ENCODE data around the gene TWIST2. TPM values are rescaled to one million over a fixed set of nuclear protein-coding genes. Genes with fewer than 3 reads are reported as not detected.

Gene TWIST2
- polyA plus RNA-seq, 2 donors: 1.8 to 5.2 TPM

GRCh38 chr2:238905644-238906043 is 57.8 kb downstream of the TWIST2 start:
- peaks cover 0 to 4% of the 10 kb centered on the region in 2 donors for H3K9me3 ChIP-seq (ENCODE audit: control insufficient read depth in 2 of 2, insufficient read depth in 1 of 2, low read depth in 1 of 2, low read length in 1 of 2)
- 89 to 93% methylated on average over 28 of the region's 28 CpGs for WGBS, 2 donors
- no peaks in the 10 kb centered on the region for H3K27me3 ChIP-seq (ENCODE audit: control insufficient read depth in 1 of 2, insufficient read depth in 2 of 2, low read length in 2 of 2)
- no peak overlapping the region for H3K4me3 ChIP-seq (ENCODE audit: low read depth in 1 of 2, low read length in 2 of 2)
- H3K27ac ChIP-seq (ENCODE audit: low read depth in 2 of 2, low read length in 1 of 2): no peak overlapping the region
- H3K4me1 ChIP-seq (ENCODE audit: control insufficient read depth in 2 of 2, insufficient read depth in 2 of 2, low read length in 1 of 2): peaks cover 0 to 15% of the 10 kb centered on the region in 2 donors
- H3K36me3 ChIP-seq (ENCODE audit: control insufficient read depth in 2 of 2, insufficient read depth in 2 of 2, low read length in 1 of 2): no peaks in the 10 kb centered on the region

GRCh38 chr2:238906254-238906935 is 58.5 kb downstream of the TWIST2 start:
- H3K27ac ChIP-seq (ENCODE audit: low read depth in 2 of 2, low read length in 1 of 2): no peak overlapping the region
- H3K27me3 ChIP-seq (ENCODE audit: control insufficient read depth in 1 of 2, insufficient read depth in 2 of 2, low read length in 2 of 2): no peaks in the 10 kb centered on the region
- no peaks in the 10 kb centered on the region for H3K36me3 ChIP-seq (ENCODE audit: control insufficient read depth in 2 of 2, insufficient read depth in 2 of 2, low read length in 1 of 2)
- H3K9me3 ChIP-seq (ENCODE audit: control insufficient read depth in 2 of 2, insufficient read depth in 1 of 2, low read depth in 1 of 2, low read length in 1 of 2): peaks cover 0 to 4% of the 10 kb centered on the region in 2 donors
- no peak overlapping the region for H3K4me3 ChIP-seq (ENCODE audit: low read depth in 1 of 2, low read length in 2 of 2)
- peaks cover 0 to 15% of the 10 kb centered on the region in 2 donors for H3K4me1 ChIP-seq (ENCODE audit: control insufficient read depth in 2 of 2, insufficient read depth in 2 of 2, low read length in 1 of 2)
- WGBS, 2 donors: 84 to 87% methylated on average over 20 of the region's 20 CpGs

- Histone ChIP-seq H3K27ac (ENCODE audit: low read depth in 2 of 2, low read length in 1 of 2) (no peak overlapping the region), H3K4me3 (ENCODE audit: low read depth in 1 of 2, low read length in 2 of 2) (no peak overlapping the region), H3K36me3 (ENCODE audit: control insufficient read depth in 2 of 2, insufficient read depth in 2 of 2, low read length in 1 of 2) (no peaks in the 10 kb centered on the region), H3K9me3 (ENCODE audit: control insufficient read depth in 2 of 2, insufficient read depth in 1 of 2, low read depth in 1 of 2, low read length in 1 of 2) (peaks cover 0 to 4% of the 10 kb centered on the region in 2 donors), H3K4me1 (ENCODE audit: control insufficient read depth in 2 of 2, insufficient read depth in 2 of 2, low read length in 1 of 2) (peaks cover 0 to 12% of the 10 kb centered on the region in 2 donors), H3K27me3 (ENCODE audit: control insufficient read depth in 1 of 2, insufficient read depth in 2 of 2, low read length in 2 of 2) (no peaks in the 10 kb centered on the region)
- WGBS, 2 donors: 78 to 82% methylated on average over 24 of the region's 24 CpGs
Observed at GRCh38 chr2:238906936-238907716, 59.2 kb downstream of the TWIST2 start.

GRCh38 chr2:238907717-238908173 is 59.9 kb downstream of the TWIST2 start:
- Histone ChIP-seq H3K27ac (ENCODE audit: low read depth in 2 of 2, low read length in 1 of 2) (no peak overlapping the region), H3K9me3 (ENCODE audit: control insufficient read depth in 2 of 2, insufficient read depth in 1 of 2, low read depth in 1 of 2, low read length in 1 of 2) (peaks cover 0 to 4% of the 10 kb centered on the region in 2 donors), H3K4me3 (ENCODE audit: low read depth in 1 of 2, low read length in 2 of 2) (no peak overlapping the region), H3K4me1 (ENCODE audit: control insufficient read depth in 2 of 2, insufficient read depth in 2 of 2, low read length in 1 of 2) (peaks cover 0 to 9% of the 10 kb centered on the region in 2 donors), H3K36me3 (ENCODE audit: control insufficient read depth in 2 of 2, insufficient read depth in 2 of 2, low read length in 1 of 2) (no peaks in the 10 kb centered on the region), H3K27me3 (ENCODE audit: control insufficient read depth in 1 of 2, insufficient read depth in 2 of 2, low read length in 2 of 2) (no peaks in the 10 kb centered on the region)
- WGBS, 2 donors: 90 to 96% methylated on average over 5 of the region's 5 CpGs

GRCh38 chr2:238908960-238909951 is 61.4 kb downstream of the TWIST2 start:
- Histone ChIP-seq H3K27ac (ENCODE audit: low read depth in 2 of 2, low read length in 1 of 2) (no peak overlapping the region), H3K27me3 (ENCODE audit: control insufficient read depth in 1 of 2, insufficient read depth in 2 of 2, low read length in 2 of 2) (no peaks in the 10 kb centered on the region), H3K36me3 (ENCODE audit: control insufficient read depth in 2 of 2, insufficient read depth in 2 of 2, low read length in 1 of 2) (no peaks in the 10 kb centered on the region), H3K4me3 (ENCODE audit: low read depth in 1 of 2, low read length in 2 of 2) (no peak overlapping the region), H3K9me3 (ENCODE audit: control insufficient read depth in 2 of 2, insufficient read depth in 1 of 2, low read depth in 1 of 2, low read length in 1 of 2) (peaks cover 0 to 4% of the 10 kb centered on the region in 2 donors), H3K4me1 (ENCODE audit: control insufficient read depth in 2 of 2, insufficient read depth in 2 of 2, low read length in 1 of 2) (peaks cover 0 to 9% of the 10 kb centered on the region in 2 donors)
- 61 to 65% methylated on average over 43 of the region's 43 CpGs for WGBS, 2 donors

GRCh38 chr2:238910751-238911351 is 63.0 kb downstream of the TWIST2 start:
- H3K9me3 ChIP-seq (ENCODE audit: control insufficient read depth in 2 of 2, insufficient read depth in 1 of 2, low read depth in 1 of 2, low read length in 1 of 2): peaks cover 0 to 4% of the 10 kb centered on the region in 2 donors
- no peak overlapping the region for H3K4me3 ChIP-seq (ENCODE audit: low read depth in 1 of 2, low read length in 2 of 2)
- no peaks in the 10 kb centered on the region for H3K27me3 ChIP-seq (ENCODE audit: control insufficient read depth in 1 of 2, insufficient read depth in 2 of 2, low read length in 2 of 2)
- H3K27ac ChIP-seq (ENCODE audit: low read depth in 2 of 2, low read length in 1 of 2): no peak overlapping the region
- WGBS, 2 donors: 75 to 78% methylated on average over 10 of the region's 10 CpGs
- no peaks in the 10 kb centered on the region for H3K36me3 ChIP-seq (ENCODE audit: control insufficient read depth in 2 of 2, insufficient read depth in 2 of 2, low read length in 1 of 2)
- H3K4me1 ChIP-seq (ENCODE audit: control insufficient read depth in 2 of 2, insufficient read depth in 2 of 2, low read length in 1 of 2): peaks cover 0 to 9% of the 10 kb centered on the region in 2 donors

- Histone ChIP-seq H3K36me3 (ENCODE audit: control insufficient read depth in 2 of 2, insufficient read depth in 2 of 2, low read length in 1 of 2) (no peaks in the 10 kb centered on the region), H3K4me3 (ENCODE audit: low read depth in 1 of 2, low read length in 2 of 2) (no peak overlapping the region), H3K27me3 (ENCODE audit: control insufficient read depth in 1 of 2, insufficient read depth in 2 of 2, low read length in 2 of 2) (no peaks in the 10 kb centered on the region), H3K27ac (ENCODE audit: low read depth in 2 of 2, low read length in 1 of 2) (no peak overlapping the region), H3K4me1 (ENCODE audit: control insufficient read depth in 2 of 2, insufficient read depth in 2 of 2, low read length in 1 of 2) (peaks cover 0 to 9% of the 10 kb centered on the region in 2 donors), H3K9me3 (ENCODE audit: control insufficient read depth in 2 of 2, insufficient read depth in 1 of 2, low read depth in 1 of 2, low read length in 1 of 2) (peaks cover 0 to 4% of the 10 kb centered on the region in 2 donors)
- WGBS, 2 donors: 88 to 91% methylated on average over 21 of the region's 21 CpGs
Observed at GRCh38 chr2:238911376-238912227, 63.7 kb downstream of the TWIST2 start.

GRCh38 chr2:238912228-238912915 is 64.5 kb downstream of the TWIST2 start:
- Histone ChIP-seq H3K4me1 (ENCODE audit: control insufficient read depth in 2 of 2, insufficient read depth in 2 of 2, low read length in 1 of 2) (peaks cover 0 to 9% of the 10 kb centered on the region in 2 donors), H3K36me3 (ENCODE audit: control insufficient read depth in 2 of 2, insufficient read depth in 2 of 2, low read length in 1 of 2) (no peaks in the 10 kb centered on the region), H3K4me3 (ENCODE audit: low read depth in 1 of 2, low read length in 2 of 2) (no peak overlapping the region), H3K27ac (ENCODE audit: low read depth in 2 of 2, low read length in 1 of 2) (no peak overlapping the region), H3K9me3 (ENCODE audit: control insufficient read depth in 2 of 2, insufficient read depth in 1 of 2, low read depth in 1 of 2, low read length in 1 of 2) (peaks cover 0 to 4% of the 10 kb centered on the region in 2 donors), H3K27me3 (ENCODE audit: control insufficient read depth in 1 of 2, insufficient read depth in 2 of 2, low read length in 2 of 2) (no peaks in the 10 kb centered on the region)
- 76 to 80% methylated on average over 23 to 26 of the region's 26 CpGs for WGBS, 2 donors

Data from esophagus (tissue), 2 donors.